22Rv1 (cell line): ENCODE results near the gene RPL35.

ENCODE experiments used
- H3K27ac ChIP-seq: fragments of 450-650 bp; 2 replicates; pipeline ENCODE4 v1.5.1; 2017
- CTCF ChIP-seq: fragments of 450-650 bp; IDR thresholded peaks from 2 replicates; pipeline ENCODE4 v1.5.1; 2017; ENCODE audit warnings: mild to moderate bottlenecking
- ZFX ChIP-seq: fragments of 450-650 bp; IDR thresholded peaks from 2 replicates; pipeline ENCODE4 v1.6.1; 2017; ENCODE audit warnings: antibody characterized with exemption, borderline replicate concordance

The RPL35 gene

GRCh38 chr9:124813501-124814163 is 48.1 kb downstream of the RPL35 start:
- TF ChIP-seq CTCF (no peak), ZFX (no peak)
- H3K27ac ChIP-seq, result no peak overlapping the region

GRCh38 chr9:124813041-124813440 is 48.7 kb downstream of the RPL35 start:
- TF ChIP-seq CTCF (no peak), ZFX (no peak)
- H3K27ac ChIP-seq, result no peak overlapping the region

GRCh38 chr9:124812441-124812876 is 49.3 kb downstream of the RPL35 start:
- no peak overlapping the region for H3K27ac ChIP-seq
- TF ChIP-seq ZFX, result no peak
- TF ChIP-seq CTCF, result no peak

- no peak for TF ChIP-seq ZFX
- TF ChIP-seq CTCF, result no peak
- no peak overlapping the region for H3K27ac ChIP-seq
These were observed 50.9 kb downstream of the RPL35 start for GRCh38 chr9:124810663-124811355.

- no peak for TF ChIP-seq ZFX
- no peak for TF ChIP-seq CTCF
- no peak overlapping the region for H3K27ac ChIP-seq
These were observed 51.8 kb downstream of the RPL35 start for GRCh38 chr9:124809741-124810500.

- no peak overlapping the region for H3K27ac ChIP-seq
- TF ChIP-seq ZFX, result no peak
- no peak for TF ChIP-seq CTCF
These were observed 52.5 kb downstream of the RPL35 start for GRCh38 chr9:124809211-124809610.
